Stimulated activated CD4-positive, alpha-beta T cell treated with anti-CD3 and anti-CD28 coated beads, Interleukin-15, amount 100 ng/mL, for 1 hour (primary cell): ENCODE measurements around the gene YY1.
A peak's percentile ranks its signal among the peaks of the same experiment; 100 is the strongest.

Experiments
- DNase-seq, 2 donors: peaks; one replicate each; pipeline ENCODE4 v3.0.0-alpha.2; 2020; ENCODE audit warnings: low read depth in 1 of 2, low spot score in 1 of 2

YY1 gene

DNA sequence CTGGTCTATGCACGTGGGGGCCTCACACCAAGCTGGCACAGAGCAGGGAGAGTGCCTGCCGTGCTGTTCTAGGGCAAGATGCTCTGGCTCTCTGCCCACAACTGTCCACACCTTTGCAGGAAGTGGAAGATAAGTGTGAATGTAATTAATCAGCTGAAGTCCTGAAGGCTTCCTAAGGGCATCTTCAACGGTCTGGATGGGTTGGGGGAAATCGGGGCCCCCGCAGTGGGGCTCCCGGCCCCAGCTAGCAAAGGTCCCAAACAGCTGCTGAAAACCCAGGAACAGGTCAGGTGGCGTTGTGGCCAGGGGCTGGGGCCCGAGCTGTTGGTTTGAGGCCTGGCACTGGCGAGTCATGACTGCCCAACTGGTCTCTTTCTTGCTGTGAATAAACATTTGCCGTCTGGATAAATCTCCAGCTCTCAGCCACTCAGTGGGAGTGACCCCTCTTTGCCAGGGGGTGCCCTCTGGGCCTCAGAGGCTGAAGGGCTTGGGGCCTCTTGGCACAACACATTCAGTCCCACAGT lies 74.0 kb downstream of the YY1 start:
- no peak for DNase-seq

DNA sequence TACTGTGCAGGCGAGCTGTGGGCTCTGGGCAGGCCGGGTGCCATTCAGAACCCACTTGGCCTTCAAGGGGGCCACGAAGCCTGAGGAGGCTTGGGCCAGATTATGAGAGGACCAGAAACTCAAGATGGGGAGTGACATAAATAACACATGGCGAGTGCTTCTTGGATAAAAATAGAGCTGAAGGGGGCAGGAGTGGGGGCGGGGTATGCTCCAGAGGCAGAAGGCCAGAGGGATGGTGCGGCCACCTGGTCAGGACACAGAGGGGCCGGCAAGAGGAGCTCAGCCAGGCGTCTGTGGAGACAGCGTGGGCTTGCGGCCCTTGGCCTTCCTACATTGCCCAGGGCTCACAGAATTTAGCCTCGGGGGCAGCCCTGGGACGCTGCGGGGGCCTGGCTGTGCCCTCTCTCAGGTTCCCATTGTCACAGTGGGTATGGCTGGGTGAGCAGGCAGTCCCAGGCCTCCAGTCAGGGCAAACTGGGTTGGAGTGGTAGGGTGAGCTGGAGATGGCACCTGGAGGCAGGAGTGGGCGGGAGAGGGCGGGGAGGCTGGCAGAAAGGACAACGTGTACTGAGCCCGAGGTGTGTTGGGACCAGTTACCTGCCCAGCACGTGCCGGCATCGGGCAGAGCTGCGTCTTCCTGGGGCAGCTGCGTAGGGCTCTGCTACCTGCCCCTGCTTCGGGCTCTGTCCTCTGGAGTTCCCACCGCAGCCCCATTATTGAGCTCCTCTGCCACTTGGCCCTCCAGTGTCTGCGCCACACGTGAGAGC lies 74.7 kb downstream of the YY1 start:
- DNase-seq, result no peak

DNA sequence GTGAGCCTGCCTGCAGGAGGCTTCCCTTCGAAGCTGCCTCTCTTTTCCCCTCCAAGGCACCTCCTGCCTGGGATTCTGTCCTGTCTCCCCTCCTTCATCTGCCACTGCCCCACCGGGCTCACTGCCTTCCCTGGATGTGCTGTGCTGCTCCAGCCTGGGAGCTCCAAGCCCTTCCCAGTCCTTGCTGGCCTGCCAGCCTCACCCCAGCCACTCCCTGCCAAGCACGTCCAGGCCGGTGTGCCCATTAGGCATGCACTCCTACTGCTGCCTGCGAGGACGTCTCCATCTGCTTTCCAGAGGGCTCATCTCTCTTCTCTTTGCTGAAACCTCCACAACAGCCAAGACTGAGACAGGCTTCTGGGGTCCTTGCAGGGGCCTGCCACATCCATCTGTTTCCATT lies 75.8 kb downstream of the YY1 start:
- DNase-seq, result no peak

DNA sequence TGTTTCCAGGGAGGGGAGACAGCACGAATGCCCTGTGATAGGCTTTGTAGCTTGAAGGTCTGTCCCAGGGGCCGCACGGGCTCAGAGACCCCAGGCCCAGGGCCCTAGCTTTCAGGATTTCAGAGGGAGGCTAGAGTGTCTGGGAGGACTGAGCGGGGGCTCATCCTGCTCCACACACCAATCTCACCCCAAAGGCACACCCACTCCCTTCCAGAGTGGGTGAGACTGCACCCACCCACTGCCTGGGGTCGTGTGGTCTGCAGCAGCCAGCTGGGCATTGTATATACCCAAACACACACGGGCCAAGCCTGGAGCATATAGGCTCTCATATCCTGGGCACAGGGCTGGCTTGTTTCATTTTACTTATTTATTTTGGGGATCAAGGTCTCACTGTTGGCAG lies 78.4 kb downstream of the YY1 start:
- no peak for DNase-seq

DNA sequence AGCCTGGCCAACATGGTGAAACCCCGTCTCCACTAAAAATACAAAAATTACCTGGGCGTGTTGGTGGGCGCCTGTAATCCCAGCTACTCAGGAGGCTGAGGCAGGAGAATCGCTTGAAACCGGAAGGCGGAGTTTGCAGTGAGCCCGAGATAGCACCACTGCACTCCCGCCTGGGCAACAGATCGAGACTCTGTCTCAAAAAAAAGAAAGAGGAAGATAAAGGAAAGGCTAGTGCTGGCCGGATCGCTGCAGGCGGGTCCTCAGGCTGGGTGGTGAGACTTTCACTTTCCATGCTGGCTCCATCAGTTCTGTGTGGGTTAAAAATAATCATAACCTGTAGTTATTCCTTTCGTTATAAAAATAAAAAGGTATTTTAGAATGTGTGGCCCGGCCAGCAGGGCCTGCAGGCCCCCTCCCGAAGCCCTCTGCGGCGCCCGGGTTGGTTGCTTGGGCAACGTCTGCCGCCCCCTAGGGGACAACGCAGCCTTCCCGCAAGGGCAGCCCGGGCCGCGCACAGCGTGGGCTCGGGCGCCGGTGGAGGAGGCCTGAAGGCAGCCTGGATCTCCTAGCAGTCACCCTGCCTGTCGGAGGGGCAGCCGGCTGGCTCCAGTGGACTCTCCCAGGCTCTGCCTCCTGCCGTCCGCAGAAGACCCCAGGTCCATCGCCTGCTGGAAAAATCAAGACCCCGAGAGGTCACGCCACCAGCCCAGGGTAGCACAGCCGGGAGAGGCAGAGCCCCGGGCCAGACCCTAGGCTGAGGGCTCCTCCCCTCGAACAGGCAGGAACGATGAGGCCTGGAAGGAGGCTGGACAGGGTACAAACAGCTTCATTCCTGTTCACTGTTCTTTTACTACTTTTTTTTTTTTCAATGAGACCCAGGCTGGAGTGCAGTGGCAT lies 79.2 kb downstream of the YY1 start:
- DNase-seq, result peak; percentile 36 to 53

DNA sequence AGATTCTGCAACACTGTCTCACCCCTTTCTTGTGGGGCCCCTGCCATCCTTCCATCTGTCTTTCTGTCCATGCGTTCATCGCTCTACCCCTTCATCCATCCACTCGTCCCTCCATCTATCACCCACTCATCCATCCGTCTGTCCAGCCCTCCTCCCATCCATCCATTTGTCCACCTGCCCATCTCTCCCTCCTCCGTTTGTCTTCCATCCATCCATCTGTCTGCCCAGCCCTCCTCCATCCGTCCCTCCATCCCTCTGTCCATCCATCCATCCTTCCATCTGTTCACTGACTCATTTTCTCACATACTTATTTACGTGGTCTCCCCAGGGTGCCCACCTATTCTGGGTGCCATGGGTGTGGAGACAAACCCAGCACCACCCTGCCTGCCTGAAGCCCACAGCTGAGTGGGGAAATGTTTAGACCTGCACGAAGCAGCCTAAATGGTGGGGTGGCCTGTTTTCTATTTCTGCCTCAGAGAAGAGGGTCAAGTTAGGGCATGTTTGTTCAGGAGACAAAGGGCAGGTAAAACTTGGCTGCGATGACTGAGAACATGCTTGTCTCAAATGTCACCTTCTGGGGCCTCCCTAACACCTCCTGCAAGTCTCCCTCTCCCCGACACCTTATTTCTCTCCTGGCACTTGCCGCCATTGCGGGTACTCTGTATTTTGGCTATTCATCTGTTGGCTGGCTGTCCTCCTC lies 81.4 kb downstream of the YY1 start:
- DNase-seq, result no peak

DNA sequence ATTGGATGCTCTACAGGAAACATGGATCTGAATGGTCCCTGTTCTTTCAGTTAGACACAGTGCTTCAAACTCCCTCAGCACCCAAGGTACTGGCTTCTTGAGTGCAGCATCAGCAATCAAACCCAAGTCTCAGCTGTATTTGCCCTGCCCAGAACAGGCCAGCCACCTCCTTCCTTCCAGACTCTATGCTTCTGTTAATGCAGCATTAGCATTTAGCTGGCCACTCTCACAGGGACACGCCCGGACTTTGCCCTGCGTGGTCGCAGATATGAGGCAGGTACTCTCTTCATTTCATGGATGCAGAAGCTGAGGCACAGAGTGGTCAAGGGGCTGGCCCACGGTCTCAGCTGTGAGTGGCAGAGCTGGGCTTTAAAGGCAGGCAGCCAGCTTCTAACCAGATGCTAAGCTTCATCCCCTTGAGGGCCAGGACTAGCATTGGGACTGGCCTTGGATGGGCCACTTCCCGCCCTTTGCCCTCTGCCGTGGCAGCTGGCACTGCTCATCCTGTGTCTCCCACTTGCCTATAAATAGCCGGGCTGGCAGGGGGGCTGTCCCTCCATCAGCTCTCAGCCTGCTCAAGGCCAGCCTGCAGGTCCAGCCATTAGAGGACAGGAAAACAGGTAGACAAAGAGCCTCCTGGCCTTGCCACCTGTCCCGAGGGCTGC lies 82.7 kb downstream of the YY1 start:
- no peak for DNase-seq

DNA sequence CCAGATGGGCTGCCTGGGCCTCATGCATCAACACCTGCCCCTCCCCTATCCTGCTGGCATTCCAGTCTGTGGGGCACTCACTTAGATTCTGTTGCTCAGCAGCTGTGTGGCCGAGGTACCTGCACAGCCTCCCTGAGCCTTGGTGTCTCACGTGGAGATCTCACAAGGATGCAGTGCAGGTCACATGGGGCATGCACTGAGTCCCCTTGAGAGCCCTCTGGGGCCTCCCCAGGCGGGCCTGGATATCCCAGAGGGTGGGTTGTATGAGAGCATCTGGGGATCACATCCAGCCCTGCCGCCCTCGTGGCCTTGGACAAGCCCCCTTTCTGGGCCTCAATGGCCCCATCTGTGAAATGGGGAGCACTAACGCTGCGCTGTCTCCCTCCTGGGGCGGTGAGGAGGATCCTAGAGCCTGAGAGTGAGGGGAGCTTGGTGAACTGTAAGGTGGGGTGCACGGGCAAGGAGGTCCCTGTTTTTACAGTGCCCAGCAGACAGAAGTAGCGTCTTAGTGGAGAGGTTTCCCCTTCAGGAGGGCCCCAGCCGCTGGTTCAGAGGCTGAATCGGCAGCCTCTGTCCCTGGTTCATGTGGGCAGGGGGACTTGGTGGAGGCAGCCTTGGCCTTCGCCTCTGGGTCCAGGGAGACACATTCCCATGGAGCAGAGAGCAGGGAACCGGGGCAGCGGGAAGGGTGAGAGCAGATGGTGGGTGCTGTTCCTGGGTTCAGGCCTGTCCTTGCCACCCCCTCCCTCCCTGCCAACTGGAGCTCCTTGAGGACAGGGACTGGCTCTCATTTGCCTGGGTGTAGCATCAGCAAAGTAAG lies 83.4 kb downstream of the YY1 start:
- DNase-seq, result no peak

DNA sequence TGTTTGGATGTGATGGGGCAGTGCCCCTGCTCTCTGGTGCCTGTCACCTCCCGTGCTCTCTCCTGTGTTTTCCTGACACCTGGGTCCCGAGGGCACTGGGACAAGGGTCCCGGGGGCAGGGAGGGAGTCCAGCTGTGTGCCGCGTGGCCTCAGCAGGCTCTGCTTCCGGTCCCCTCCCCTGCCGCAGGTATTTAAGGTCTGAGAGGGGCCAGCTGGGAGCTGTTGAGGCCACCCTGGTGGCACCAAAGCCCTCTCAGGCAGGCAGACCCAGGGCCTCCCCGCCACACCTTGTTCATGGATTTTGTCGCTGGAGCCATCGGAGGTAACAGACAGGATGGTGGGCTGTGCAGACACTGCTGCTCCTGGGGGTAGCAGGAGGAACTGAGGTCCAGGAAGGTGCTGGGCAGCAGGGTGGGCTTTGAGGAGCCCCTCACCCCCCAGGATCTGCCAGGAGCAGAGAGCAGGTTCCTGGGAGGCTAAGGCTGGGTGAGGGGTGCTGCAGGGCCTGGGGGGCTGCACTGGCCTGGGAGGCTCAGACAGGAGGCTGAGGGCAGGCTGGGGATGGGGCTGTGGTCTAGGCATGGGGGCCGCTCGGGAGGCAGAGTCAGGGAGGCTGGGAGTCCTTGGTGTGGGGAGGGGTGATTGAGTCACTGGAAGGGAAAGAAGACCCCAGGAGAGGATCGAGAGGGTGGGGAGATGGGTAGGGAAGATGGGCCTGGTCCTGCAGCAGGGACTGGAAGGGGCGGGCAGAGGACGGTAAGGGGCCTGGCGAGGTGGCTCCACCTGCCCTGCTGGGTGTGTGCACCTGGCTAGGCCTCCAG lies 84.4 kb downstream of the YY1 start, which contains the start of gene SLC25A47:
Gene SLC25A47, plus strand, starts transcription at position 219 of the 821 bp plus-strand sequence. Its CDS starts 76 bp downstream, at position 295.
- no peak for DNase-seq

DNA sequence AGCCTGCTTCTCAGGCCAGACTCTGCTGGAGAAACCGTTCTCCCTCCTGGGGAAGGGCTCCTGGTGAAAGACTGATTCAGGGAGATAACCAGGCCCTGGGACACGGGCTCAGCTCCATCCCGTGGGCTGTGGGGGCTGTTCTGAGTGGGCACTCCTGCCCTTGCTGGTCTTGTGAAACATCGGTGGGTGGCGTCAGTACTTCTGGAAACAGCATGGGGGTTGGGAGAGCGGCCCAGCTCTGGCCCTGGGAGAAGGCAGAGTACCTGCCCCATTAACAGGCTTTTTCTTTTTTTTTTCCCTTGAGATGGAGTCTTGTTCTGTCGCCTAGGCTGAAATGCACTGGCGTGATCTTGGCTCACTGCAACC lies 85.0 kb downstream of the YY1 start:
- no peak for DNase-seq

DNA sequence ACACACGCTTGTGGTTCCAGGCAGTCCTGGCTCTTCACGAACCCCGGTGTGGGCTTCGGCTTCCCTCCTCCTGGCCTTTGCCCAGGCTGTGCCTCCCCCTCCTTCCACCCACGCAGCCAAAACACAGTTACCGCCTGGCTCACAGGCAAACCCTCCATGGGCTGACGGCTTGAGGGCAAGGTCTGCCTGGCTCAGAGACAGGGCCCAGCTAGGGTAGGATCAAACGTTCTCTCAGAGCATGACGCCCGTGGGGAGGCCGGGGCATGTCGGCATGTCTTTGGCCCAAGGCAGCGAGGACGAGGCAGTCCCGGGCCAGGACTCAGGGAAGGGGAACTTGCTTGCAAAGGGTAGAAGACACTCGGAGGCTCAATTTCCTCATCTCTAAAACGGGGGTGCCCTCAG lies 86.3 kb downstream of the YY1 start:
- no peak for DNase-seq

DNA sequence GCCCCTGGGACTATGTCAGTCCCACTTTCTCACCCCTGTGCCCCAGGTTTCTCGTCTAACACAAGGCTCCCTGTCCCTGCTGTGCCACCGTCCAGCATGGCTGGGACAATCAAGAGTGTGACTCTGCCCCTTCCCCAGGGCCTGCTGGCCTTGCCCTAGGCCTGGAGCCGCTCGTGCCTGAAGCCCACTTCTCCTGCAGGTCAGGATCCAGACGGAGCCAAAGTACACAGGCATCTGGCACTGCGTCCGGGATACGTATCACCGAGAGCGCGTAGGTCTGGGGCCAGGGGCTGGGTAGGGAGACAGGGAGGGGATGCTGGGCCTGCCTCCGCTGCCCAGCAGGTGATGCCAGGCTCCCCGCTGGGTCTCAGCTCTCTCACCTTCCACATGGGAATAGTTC lies 87.0 kb downstream of the YY1 start:
- DNase-seq, result no peak

DNA sequence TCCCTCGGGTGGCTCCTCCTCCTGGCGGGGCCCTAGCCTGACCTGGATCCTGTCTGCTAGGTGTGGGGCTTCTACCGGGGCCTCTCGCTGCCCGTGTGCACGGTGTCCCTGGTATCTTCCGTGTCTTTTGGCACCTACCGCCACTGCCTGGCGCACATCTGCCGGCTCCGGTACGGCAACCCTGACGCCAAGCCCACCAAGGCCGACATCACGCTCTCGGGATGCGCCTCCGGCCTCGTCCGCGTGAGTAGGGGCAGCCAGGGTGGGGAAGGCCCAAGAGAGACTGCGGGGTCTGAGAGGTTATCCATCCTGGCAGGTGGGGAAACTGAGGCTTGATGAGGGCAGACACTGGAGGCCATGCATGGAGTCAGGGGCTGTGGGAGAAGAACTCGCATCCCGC lies 88.2 kb downstream of the YY1 start:
- DNase-seq, result no peak

DNA sequence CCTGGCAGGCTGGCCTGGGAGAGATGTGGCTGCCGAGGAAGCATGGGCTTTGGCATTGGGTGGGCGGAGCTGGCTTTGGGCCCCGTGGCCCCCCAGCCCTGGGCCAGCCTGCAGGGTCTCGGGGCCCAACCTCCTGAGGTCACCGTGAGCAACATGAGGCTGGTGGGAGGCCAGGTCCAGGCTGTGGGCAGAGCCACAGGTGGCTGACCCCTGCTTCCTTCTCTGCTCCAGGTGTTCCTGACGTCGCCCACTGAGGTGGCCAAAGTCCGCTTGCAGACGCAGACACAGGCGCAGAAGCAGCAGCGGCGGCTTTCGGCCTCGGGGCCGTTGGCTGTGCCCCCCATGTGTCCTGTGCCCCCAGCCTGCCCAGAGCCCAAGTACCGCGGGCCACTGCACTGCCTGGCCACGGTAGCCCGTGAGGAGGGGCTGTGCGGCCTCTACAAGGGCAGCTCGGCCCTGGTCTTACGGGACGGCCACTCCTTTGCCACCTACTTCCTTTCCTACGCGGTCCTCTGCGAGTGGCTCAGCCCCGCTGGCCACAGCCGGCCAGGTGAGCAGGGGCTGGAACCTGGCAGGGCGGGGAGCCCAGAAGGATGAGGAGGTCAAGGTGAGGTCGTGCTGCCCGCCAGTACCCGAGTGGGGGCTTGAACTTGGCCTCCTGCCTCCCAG lies 89.7 kb downstream of the YY1 start:
- DNase-seq, result no peak

DNA sequence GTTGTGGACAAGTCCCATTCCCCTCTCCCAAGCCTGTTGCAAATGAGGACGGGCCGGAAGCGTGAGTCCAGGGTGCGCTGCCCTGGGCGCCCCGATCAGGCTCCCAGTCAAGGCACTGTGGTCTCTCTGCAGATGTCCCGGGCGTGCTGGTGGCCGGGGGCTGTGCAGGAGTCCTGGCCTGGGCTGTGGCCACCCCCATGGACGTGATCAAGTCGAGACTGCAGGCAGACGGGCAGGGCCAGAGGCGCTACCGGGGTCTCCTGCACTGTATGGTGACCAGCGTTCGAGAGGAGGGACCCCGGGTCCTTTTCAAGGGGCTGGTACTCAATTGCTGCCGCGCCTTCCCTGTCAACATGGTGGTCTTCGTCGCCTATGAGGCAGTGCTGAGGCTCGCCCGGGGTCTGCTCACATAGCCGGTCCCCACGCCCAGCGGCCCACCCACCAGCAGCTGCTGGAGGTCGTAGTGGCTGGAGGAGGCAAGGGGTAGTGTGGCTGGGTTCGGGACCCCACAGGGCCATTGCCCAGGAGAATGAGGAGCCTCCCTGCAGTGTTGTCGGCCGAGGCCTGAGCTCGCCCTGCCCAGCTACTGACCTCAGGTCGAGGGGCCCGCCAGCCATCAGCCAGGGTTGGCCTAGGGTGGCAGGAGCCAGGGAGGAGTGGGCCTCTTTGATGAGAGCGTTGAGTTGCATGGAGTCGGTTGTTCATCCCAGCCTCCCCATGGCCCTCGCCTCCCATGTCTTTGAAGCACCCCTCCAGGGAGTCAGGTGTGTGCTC lies 90.5 kb downstream of the YY1 start:
- DNase-seq, result no peak

DNA sequence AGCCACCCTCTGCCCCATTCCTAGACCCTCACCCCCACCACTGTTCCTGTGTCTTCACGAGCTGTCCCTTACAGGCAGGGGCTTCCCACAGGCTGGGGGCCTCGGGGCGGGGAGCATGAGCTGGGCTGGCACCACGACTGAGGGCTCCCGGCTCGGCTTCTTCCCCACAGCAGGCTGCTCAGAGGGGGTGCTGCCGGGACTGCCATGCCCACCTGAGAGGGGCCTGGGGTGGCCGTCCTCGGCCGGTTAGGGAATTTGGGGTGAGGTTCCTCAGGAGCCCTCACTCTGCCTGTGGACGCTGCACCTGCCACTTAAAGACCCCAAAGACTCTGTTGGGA lies 91.0 kb downstream of the YY1 start:
- DNase-seq, result no peak

DNA sequence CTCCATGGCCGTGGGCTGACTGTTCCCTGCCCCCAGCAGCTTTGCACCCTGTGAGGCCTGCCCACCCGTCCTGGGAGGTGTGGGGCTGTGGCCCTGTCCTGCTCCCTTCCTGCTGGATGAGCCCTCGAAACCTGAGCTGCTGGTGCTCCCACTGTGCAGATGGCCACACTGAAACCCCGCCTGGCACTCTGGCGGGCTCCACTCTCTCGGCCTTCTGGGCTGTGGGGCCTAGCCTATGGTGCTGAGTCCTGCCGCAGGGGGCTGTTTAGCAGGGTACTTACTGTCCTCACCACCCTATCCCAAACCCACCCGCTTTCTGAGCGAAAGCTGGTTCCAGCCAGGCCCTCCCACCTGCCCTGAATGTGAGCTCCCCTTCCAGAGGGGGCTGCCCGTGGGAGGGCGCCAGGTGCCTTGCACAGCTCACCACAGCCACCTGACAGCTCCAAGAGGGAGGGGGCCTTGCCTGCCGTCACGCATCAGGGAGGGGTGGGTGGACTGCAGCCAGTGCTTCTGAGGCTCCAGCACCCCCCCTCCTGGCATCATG lies 91.5 kb downstream of the YY1 start:
- no peak for DNase-seq
